ENCODE data around the gene SUPT5H. TPM values are rescaled to one million over a fixed set of nuclear protein-coding genes. Genes with fewer than 3 reads are reported as not detected.

The SUPT5H gene
- total and polyA plus RNA-seq, 10 of the 15 experiments (the other 5 are each of a cell fraction or from before 2014, with no cell fraction given) = 27.2 to 194 (median 83.6) TPM

- no TSS peak for BruUV-seq (replicated peaks)
- no peak overlapping the region for H2AFZ ChIP-seq (ENCODE audit: control insufficient read depth, low read depth, low read length)
- peaks cover 38 to 72% of the 10 kb centered on the region in 2 experiments; a peak in 3 of 4 replicates for H3K36me3 ChIP-seq (ENCODE audit: control insufficient read depth in 2 of 2, insufficient read depth in 2 of 2, low read length in 1 of 2)
- ChIA-PET RAD21 (ENCODE audit: unreplicated experiment) (no interaction called here), CTCF (no interaction called here), SMC1A (ENCODE audit: uncharacterized antibody, unreplicated experiment) (no interaction called here), POLR2A (interaction anchor here (1.1 kb wide), 1 partner anchor 29 kb away, joined by 4 read pairs; no protein-coding TSS in a partner anchor)
- ATAC-seq (no peak), DNase-seq (ENCODE audit: low read depth, low spot score) (no peak), FAIRE-seq (no peak)
- no peak overlapping the region for H3K4me3 ChIP-seq
- no peak overlapping the region for H3K9ac ChIP-seq (ENCODE audit: control insufficient read depth, insufficient read depth, low read length)
- no peak overlapping the region for H3K4me2 ChIP-seq (ENCODE audit: control insufficient read depth, insufficient read depth)
- WGBS (ENCODE audit: insufficient coverage, insufficient replicate concordance, low lambda C conversion rate, missing lambda C conversion rate) = 97% methylated on average over 11 of the region's 11 CpGs
- H3K4me1 ChIP-seq (ENCODE audit: control insufficient read depth, insufficient read depth, low read length) = no peaks in the 10 kb centered on the region
- no peaks in the 10 kb centered on the region for H4K20me1 ChIP-seq (ENCODE audit: control insufficient read depth, insufficient read depth)
- no peak overlapping the region for H3K27ac ChIP-seq (ENCODE audit: control insufficient read depth, insufficient read depth)
- intact Hi-C loops (cut with micrococcal nuclease; ENCODE audit: unreplicated experiment) = no loop called here
- TF ChIP-seq KLF5 (IDR thresholded peaks at IDR 0.05; ENCODE audit: partially characterized antibody) = no peak
- peak; percentile 59 for TF ChIP-seq POLR2A (IDR thresholded peaks at IDR 0.05; ENCODE audit: low read depth, low read length)
- no peak for TF ChIP-seq YY1 (IDR thresholded peaks at IDR 0.05; ENCODE audit: low read depth, low read length)
- 0 out of 2 replicates have a peak, but pooled peaks have one; percentile 26 for TF ChIP-seq POLR2AphosphoS5 (IDR thresholded peaks at IDR 0.05; ENCODE audit: low read length)
- no peaks in the 10 kb centered on the region for H3K9me3 ChIP-seq (replicated peaks; ENCODE audit: control insufficient read depth, insufficient read depth, low read length)
- no peaks in the 10 kb centered on the region for H3K27me3 ChIP-seq (replicated peaks in 1 of 2; ENCODE audit: control insufficient read depth in 2 of 2, insufficient read depth in 2 of 2, low read length in 1 of 2)
- no peaks in the 10 kb centered on the region for H3K79me2 ChIP-seq (ENCODE audit: control insufficient read depth, insufficient read depth, low read length)
- in situ Hi-C loops (cut with MboI) = no loop called here
Measured at GRCh38 chr19:39469036-39469435, 23.7 kb downstream of the SUPT5H start.

GRCh38 chr19:39469567-39469966, 24.2 kb downstream of the SUPT5H start:
- in situ Hi-C loops (cut with MboI) = no loop called here
- DNase-seq (ENCODE audit: low read depth, low spot score) = no peak
- ChIA-PET CTCF (interaction anchor here (0.6 kb wide), 1 partner anchor 24 kb away, joined by 4 read pairs; the partner anchor contains the start of gene SUPT5H), SMC1A (ENCODE audit: uncharacterized antibody, unreplicated experiment) (no interaction called here), RAD21 (ENCODE audit: unreplicated experiment) (no interaction called here), POLR2A (interaction anchor here (1.1 kb wide), 1 partner anchor 28 kb away, joined by 4 read pairs; no protein-coding TSS in a partner anchor)
- no peaks in the 10 kb centered on the region for H4K20me1 ChIP-seq (ENCODE audit: control insufficient read depth, insufficient read depth)
- FAIRE-seq = no peak
- H3K4me3 ChIP-seq = no peak overlapping the region
- intact Hi-C loops (cut with micrococcal nuclease; ENCODE audit: unreplicated experiment) = no loop called here
- no peak overlapping the region for H3K4me2 ChIP-seq (ENCODE audit: control insufficient read depth, insufficient read depth)
- BruUV-seq (replicated peaks) = no TSS peak
- H3K9me3 ChIP-seq (replicated peaks; ENCODE audit: control insufficient read depth, insufficient read depth, low read length) = no peaks in the 10 kb centered on the region
- peaks cover 43 to 75% of the 10 kb centered on the region in 2 experiments for H3K36me3 ChIP-seq (ENCODE audit: control insufficient read depth in 2 of 2, insufficient read depth in 2 of 2, low read length in 1 of 2)
- no peaks in the 10 kb centered on the region for H3K27me3 ChIP-seq (replicated peaks in 1 of 2; ENCODE audit: control insufficient read depth in 2 of 2, insufficient read depth in 2 of 2, low read length in 1 of 2)
- no peak for TF ChIP-seq KDM1A (IDR thresholded peaks at IDR 0.05; ENCODE audit: borderline replicate concordance)
- no peak for TF ChIP-seq BACH1 (IDR thresholded peaks at IDR 0.05; ENCODE audit: borderline replicate concordance)
- TF ChIP-seq POLR2AphosphoS5 (IDR thresholded peaks at IDR 0.05; ENCODE audit: low read length) = 0 out of 2 replicates have a peak, but pooled peaks have one; percentile 17
- H3K27ac ChIP-seq (ENCODE audit: control insufficient read depth, insufficient read depth) = no peak overlapping the region
- no peaks in the 10 kb centered on the region for H3K79me2 ChIP-seq (ENCODE audit: control insufficient read depth, insufficient read depth, low read length)
- H2AFZ ChIP-seq (ENCODE audit: control insufficient read depth, low read depth, low read length) = no peak overlapping the region
- ATAC-seq = no peak
- H3K9ac ChIP-seq (ENCODE audit: control insufficient read depth, insufficient read depth, low read length) = no peak overlapping the region
- 97% methylated on average over 6 of the region's 6 CpGs for WGBS (ENCODE audit: insufficient coverage, insufficient replicate concordance, low lambda C conversion rate, missing lambda C conversion rate)
- no peaks in the 10 kb centered on the region for H3K4me1 ChIP-seq (ENCODE audit: control insufficient read depth, insufficient read depth, low read length)

All from GM12878 (cell line).